GM21423 (cell line): ENCODE measurements around the gene MARS1.
"Not testable (repeated sequence)": the region's sequence is repeated elsewhere in the genome, so short reads cannot be mapped to it uniquely, and the experiment has no call there.

ENCODE experiments used
- ATAC-seq: cut with Tn5 transposase; IDR thresholded peaks from one replicate; pipeline ENCODE4 v1.9.1; 2021; ENCODE audit warnings: mild to moderate bottlenecking, moderate library complexity; ENCODE audit not compliant: unreplicated experiment

Gene MARS1

GRCh38 chr12:57489157-57489641 is 1.3 kb downstream of the MARS1 start:
- ATAC-seq = no peak

DNA sequence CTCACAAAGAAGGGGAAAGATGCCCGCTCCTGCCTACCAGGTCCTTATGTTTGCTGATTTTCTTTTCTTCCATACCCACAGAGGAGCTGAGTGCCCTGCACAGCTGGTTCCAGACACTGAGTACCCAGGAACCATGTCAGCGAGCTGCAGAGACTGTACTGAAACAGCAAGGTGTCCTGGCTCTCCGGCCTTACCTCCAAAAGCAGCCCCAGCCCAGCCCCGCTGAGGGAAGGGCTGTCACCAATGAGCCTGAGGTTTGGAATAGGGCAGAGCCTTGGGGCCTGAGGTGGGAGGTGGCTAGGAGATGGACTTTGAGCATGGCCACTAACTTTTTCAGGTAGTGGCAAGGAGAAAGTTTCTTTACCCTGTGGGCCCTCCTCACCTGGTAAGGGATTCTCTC is 2.3 kb downstream of the MARS1 start:
- no peak for ATAC-seq

DNA sequence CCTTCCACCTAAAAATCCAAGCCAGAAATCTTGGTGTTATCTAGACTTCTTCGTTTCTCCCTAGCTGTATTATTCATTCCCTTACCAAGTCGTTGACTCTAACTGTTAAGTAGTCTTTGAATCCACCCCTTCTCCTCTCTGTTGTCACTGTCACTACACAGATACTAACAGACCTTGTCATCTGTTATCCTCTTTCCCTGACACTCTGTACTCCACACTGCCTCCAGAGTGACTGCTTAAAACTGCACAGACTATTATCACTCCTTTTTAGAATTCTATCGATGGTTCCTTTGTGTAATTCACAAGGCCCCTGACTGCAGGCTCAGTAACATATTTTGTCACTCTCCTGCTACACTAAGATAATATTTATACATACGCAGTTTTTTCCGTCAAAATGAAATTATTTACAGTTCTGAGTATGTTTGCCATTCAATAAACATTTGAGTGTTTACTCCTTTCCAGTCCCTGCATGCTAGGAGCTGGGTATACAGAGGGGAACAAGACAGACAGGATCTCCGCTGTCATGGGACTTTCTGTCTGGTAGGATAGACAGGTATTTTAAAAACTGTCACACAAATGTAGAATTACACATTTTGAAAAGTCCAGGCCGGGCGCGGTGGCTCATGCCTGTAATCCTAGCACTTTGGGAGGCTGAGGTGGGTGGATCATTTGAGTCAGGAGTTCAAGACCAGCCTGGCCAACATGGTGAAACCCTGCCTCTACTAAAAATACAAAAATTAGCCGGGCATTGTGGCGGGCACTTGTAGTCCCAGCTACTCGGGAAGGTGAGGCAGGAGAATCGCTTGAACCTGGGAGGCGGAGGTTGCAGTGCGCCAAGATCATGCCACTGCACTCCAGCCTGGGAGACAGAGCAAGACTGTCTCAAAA is 3.8 kb downstream of the MARS1 start:
- ATAC-seq = no peak

GRCh38 chr12:57495051-57495701 is 7.3 kb downstream of the MARS1 start:
- not testable (repeated sequence) for ATAC-seq

GRCh38 chr12:57496822-57497221 is 9.0 kb downstream of the MARS1 start:
- no peak for ATAC-seq

DNA sequence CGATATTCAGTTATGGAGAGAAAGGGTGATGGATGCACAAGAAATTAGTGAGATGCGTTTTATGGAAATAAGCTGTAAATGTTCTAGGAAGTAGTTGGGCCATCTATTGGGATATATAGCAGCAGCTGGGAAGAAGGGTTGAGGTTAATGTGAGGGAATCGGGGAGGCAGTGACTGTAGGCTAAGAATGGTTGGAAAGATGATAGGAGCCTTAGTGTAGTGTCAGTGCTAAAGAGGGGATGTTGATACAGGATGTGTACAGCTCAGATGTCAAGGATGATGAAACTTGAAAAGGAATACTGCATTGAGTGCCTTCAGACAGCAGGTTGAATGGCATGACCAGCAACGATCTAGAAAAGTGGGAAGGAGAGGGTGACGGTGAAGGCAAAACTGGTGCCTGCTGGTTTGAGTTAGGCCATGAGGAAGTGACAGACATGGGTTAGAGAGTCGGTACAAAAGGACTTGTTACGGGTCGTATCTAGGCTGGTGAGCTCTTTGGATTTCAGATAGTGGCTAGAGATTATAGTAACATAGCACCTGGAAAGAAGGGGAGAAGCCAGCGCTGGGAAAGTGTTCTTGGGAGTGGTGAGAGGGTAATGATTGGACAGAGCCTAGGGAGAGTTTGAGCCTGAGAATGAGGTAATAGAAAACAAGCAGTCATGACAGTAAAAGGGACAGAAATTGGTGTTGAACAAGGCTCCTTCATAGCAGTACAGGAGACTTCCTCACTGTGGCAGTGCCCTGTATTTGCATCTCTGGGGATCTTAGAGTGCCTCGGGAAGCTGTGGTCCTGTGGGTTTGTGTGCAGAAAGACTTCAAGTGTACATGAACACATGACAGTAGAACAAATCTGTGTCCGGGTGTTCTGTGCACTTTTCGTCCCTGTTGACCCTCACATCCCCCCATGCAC is 9.6 kb downstream of the MARS1 start:
- no peak for ATAC-seq

DNA sequence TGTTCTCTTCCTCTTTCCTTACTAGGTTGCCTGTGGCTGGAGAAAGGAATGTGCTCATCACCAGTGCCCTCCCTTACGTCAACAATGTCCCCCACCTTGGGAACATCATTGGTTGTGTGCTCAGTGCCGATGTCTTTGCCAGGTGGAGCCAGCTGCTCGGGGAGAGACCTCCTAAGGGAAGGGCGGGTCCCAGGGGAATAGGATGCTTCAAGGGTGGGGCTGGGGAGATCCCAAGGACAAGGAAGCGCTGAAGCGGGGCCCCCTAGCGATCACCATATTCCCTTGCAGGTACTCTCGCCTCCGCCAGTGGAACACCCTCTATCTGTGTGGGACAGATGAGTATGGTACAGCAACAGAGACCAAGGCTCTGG is 10.2 kb downstream of the MARS1 start:
- no peak for ATAC-seq

GRCh38 chr12:57498571-57498970 is 10.7 kb downstream of the MARS1 start:
- ATAC-seq = no peak

DNA sequence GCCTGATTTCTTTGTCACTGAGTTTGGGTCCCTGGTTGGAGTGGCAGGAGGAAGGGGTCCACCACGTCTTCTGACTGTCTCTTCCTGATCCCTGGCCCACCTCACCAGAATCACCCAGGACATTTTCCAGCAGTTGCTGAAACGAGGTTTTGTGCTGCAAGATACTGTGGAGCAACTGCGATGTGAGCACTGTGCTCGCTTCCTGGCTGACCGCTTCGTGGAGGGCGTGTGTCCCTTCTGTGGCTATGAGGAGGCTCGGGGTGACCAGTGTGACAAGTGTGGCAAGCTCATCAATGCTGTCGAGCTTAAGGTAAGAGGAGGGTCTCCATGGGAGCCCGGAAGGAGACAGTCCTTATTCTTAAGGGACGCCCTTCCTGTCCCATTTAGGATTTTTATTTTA is 12.3 kb downstream of the MARS1 start:
- ATAC-seq = no peak

DNA sequence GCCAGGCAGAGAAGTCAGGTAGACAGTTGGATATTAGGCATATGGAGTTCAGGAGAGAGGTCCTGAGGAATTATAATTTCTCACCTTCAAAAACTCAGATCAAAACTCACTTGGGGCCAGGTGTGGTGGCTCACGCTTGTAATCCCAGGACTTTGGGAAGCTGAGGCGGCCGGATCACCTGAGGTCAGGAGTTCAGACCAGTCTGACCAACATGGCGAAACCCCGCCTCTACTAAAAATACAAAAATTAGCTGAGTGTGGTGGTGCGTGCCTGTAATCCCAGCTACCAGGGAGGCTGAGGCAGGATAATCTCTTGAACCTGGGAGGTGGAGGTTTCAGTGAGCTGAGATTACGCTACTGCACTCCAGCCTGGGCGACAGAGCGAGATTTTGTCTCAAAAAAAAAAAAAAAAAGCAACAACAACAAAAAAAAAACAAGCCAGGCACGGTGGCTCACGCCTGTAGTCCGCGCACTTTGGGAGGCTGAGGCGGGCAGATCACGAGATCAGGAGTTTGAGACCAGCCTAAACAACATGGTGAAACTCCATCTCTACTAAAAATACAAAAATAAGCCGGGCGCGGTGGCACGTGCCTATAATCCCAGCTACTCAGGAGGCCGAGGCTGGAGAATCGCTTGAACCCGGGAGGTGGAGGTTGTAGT is 14.6 kb downstream of the MARS1 start:
- not testable (repeated sequence) for ATAC-seq

- ATAC-seq = not testable (repeated sequence)
Observed at GRCh38 chr12:57506541-57506940, 18.7 kb downstream of the MARS1 start.

- not testable (repeated sequence) for ATAC-seq
Observed at GRCh38 chr12:57507796-57508195, 19.9 kb downstream of the MARS1 start.

DNA sequence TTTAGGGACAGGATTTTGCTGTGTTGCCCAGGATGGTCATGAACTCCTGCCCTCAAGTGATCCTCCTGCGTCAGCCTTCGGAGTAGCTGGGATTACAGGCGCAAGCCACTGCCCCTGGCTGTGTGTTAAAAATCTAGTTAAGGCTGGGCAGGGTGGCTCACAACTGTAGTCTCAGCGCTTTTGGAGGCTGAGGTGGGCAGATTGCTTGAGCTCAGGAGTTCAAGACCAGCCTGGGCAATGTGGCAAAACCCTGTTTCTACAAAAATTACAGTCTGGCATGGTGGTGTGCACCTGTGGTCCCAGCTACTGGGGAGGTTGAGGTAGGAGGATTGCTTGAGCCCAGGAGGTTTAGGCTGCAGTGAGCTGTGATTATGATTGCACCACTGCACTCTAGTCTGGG is 23.3 kb downstream of the MARS1 start:
- no peak for ATAC-seq

- no peak for ATAC-seq
Observed at GRCh38 chr12:57511588-57512325, 23.9 kb downstream of the MARS1 start.

DNA sequence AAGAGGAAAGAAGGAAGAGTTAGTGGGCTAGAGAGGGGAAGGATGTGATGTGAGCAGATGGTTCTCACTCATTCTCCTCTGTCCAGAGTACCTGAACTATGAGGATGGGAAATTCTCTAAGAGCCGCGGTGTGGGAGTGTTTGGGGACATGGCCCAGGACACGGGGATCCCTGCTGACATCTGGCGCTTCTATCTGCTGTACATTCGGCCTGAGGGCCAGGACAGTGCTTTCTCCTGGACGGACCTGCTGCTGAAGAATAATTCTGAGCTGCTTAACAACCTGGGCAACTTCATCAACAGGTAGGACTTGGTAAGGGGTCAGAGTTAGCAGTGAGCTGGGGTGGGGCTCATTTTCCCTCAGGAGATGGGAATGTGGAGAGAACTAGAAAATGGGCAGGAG is 24.8 kb downstream of the MARS1 start:
- ATAC-seq = no peak

DNA sequence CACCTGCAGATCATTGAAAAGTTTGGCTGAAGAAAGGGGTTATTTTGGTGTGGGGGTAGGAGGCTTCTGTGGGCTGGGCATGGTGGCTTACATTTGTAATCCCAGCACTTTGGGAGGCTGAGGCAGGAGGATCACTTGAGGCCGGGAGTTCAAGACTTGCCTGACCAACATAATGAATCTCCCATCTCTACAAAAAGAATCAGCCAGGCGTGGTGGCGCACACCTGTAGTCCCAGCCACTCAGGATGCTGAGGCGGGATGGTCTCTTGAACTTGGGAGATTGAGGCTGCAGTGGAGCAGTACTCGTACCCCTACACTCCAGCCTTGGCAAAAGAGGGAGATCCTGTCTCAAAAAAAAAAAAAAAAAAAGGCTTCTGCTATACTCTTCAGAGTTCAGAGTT is 25.4 kb downstream of the MARS1 start:
- ATAC-seq = no peak

- not testable (repeated sequence) for ATAC-seq
Observed at GRCh38 chr12:57513677-57514076, 25.8 kb downstream of the MARS1 start.

- ATAC-seq = not testable (repeated sequence)
Observed at GRCh38 chr12:57514246-57514645, 26.4 kb downstream of the MARS1 start.

DNA sequence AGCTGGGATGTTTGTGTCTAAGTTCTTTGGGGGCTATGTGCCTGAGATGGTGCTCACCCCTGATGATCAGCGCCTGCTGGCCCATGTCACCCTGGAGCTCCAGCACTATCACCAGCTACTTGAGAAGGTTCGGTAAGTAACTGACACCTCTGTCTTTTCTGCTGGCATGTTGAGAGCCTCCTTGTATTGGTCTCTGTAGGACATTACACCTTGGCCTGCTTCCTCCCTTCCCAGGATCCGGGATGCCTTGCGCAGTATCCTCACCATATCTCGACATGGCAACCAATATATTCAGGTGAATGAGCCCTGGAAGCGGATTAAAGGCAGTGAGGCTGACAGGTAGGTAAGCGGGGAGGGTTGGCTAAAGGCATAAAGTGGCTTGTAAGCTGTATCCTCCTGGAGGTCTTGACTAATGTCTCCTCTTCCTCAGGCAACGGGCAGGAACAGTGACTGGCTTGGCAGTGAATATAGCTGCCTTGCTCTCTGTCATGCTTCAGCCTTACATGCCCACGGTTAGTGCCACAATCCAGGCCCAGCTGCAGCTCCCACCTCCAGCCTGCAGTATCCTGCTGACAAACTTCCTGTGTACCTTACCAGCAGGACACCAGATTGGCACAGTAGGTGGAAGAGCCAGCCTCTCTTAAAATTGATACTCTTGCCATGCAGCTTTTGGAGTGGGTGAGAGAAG is 27.0 kb downstream of the MARS1 start:
- ATAC-seq = no peak
